HG03175 (cell line): ENCODE results near the gene HMG20A.
"Not testable (repeated sequence)": the region's sequence is repeated elsewhere in the genome, so short reads cannot be mapped to it uniquely, and the experiment has no call there.

Experiments used
- ATAC-seq: cut with Tn5 transposase; IDR thresholded peaks from one replicate; pipeline ENCODE4 v1.9.1; 2021; ENCODE audit warnings: mild to moderate bottlenecking, moderate library complexity; ENCODE audit not compliant: unreplicated experiment

The HMG20A gene

DNA sequence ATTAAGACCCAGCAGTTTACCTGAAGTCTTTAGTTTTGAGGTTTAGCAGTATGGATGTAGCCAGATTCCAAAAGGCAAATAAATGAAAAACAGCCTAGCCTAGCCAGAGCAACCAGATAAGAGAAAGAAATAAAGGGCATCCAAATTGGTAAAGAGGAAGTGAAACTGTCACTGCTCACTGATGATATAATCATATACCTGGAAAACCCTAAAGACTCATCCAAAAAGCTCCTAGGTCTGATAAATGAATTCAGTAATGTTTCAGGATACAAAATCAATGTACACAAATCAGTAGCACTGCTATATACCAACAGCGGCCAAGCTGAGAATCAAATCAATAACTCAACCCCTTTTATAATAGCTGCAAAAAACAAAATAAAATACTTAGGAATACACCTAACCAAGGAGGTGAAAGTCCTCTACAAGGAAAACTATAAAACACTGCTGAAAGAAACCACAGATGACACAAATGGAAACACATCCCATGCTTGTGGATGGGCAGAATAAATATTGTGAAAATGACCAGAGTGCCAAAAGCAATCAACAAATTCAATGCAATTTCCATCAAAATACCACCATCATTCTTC is 14.4 kb upstream of the HMG20A start:
- ATAC-seq: not testable (repeated sequence)

DNA sequence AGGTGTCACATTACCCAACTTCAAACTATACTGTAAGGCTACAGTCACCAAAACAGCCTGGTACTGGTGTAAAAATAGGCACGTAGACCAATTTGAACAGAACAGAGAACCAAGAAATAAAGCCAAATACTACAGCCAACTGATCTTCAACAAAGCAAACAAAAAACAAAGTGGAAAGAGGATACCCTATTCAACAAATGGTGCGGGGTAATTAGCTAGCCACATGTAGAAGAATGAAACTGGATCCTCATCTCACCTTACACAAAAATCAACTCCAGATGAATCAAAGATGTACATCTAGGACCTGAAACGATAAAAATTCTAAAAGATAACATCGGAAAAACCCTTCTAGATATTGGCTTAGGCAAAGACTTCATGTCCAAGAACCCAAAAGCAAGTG is 13.8 kb upstream of the HMG20A start:
- no peak for ATAC-seq

DNA sequence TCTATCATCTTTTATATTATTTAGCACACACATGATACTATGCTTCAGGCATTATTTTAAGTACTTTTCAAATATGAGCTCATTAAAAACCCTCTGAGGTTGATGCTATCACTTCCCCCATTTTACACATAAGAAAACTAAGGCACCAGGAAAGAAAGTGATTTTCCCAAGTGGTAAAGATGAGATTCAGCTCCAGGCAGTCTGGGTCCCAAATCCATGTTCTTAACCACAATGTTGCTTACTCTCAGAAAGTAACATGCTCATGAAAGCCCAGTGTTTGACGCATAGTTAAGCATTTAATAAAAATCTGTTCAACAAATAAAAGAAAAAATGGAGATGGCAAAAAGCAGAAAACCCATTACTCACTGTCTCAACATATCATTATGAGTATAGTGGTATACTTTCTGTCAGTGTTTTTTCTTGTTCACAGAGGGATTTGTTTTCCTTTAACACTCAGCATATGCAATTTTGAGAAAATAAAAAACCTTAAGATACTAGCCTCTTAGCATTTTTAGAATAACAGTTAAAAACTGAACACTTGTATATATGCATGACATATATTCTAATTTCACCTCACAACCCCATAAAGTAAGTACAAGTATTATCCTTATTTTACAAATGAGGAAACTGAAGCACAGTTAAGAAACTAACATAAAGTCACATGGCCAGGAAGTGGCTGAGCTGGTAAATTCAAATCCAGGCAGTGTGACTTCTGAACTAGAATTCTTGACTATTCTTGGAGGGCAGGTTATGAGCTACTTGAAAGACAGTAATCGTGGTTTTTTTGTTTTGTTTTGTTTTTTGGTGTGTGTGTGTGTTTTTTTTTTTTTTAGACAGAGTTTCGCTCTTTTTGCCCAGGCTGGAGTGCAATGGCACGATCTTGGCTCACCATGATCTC is 11.2 kb upstream of the HMG20A start:
- ATAC-seq: peak; percentile 85

DNA sequence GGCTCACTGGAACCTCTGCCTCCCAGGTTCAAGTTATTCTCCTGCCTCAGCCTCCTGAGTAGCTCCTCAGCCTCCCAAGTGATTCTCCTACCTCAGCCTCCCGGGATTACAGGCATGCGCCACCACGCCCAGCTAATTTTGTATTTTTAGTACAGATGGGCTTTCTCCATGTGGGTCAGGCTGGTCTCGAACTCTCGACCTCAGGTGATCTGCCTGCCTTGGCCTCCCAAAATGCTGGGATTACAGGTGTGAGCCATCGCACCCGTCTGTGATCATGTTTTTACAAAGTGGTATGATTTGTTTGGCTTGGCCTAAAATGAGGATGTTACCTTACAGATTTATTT is 10.6 kb upstream of the HMG20A start:
- not testable (repeated sequence) for ATAC-seq

DNA sequence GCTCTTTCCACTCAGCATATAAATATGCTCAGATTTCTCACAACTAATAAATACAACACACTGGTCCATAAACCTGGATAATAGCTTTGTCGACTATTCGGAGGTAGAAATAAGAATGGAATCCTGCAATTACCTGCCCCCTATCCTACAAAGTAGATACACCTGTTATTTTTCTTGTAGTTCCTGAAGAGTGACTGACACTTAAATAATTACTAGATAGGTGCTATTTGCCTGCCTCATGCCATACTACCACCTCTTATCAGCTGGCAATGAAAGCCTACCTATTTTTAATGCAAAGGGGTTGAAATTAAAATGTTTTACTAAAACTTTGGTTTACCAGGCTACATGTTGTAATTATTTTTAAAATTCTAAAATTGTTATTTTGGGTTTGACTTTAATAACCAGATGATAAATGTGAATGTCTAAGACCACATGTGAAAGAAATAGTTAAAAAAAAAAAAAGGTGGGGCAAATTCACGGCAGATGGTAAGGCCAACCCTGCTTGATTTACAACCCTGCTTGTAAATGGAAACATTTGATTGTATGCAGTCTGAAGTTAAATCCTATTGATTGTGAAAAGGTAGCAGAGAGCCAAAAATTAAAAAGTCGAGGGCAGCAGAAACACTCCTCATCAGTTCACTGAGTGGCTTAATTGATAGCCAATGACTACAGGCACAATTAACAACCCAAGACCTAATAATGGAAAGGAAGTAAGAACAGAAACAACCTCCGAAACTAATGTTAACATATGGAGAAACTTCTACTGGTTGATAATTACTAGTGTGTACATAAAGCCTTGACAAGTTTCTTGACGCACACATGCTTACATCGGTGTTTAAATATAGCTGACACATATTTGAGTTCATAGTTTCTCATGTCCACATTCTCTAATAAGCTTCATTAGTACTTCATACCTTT is 9.7 kb upstream of the HMG20A start:
- ATAC-seq: no peak

DNA sequence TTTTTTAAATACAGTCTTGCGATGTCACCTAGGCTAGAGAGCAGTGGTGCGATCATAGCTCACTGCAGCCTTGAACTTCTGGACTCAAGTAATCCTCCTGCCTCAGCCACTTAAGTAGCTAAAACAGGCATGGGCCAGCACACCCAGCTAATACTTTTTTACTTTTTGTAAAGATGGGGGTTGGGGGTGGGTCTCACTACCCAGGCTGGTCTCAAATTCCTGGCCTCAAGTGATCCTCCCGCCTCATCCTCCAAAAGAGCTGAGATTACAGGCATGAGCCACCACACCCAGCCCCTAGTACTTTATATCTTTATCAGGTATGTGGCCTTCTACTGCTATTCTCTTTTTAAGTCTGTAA is 9.1 kb upstream of the HMG20A start:
- no peak for ATAC-seq

DNA sequence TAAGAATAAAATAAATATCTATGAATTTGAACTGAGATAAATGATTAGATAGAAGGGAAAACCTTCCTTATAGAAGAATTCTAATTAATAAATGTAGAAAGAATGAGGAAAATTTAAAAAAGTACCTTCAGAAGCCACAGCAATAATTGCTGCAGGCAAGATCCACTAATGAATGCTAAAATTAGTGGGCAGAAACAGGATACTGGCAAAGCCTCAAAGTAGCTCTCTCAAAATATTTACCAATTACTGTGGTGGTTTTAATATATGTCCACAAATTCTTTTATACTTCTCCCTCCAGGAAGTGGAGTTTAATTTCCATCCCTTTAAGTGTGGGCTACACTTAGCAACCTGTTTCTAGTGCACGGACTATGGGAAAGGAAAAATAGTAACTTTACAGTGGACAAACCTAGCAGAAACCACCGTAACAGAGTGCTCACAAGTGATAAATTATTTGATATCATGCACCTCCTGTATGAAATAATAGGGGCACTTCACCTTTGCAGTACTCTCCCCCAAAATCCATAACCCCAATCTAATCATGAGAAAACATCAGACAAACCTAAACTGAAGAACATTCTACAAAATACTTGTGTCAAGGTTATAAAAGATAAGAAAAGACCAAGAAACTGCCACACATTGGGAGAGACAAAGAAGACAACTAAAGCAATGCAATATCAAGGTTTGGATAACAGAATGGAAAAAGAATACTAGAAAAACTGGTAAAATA is 7.6 kb upstream of the HMG20A start:
- ATAC-seq: no peak

DNA sequence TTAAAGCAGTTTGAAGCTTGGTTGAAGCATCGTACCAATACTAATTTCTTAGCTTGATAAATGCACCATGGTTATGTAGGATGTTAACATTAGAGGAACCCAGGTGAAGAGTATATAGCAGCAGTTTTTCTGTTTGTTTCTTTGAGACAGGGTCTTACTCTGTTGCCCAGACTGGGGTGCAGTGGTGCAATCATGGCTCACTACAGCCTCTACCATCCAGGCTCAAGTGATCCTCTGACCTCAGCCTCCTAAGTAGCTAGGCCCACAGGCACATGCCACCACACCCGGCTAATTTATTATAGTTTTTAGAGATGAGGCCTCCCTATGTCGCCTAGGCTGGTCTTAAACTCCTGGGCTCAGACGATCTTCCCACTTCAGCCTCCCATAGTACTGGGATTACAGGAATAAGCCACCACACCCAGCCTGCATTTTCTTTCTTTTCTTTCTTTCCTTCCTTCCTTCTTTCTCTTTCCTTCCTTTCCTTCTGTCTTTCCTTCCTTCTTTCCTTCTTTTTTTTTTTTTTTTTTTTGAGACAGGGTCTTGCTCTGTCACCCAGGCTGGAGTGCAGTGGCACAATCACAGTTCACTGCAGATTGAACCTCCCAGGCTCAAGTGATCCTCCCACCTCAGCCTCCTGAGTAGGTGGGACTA is 6.9 kb upstream of the HMG20A start:
- ATAC-seq: no peak

DNA sequence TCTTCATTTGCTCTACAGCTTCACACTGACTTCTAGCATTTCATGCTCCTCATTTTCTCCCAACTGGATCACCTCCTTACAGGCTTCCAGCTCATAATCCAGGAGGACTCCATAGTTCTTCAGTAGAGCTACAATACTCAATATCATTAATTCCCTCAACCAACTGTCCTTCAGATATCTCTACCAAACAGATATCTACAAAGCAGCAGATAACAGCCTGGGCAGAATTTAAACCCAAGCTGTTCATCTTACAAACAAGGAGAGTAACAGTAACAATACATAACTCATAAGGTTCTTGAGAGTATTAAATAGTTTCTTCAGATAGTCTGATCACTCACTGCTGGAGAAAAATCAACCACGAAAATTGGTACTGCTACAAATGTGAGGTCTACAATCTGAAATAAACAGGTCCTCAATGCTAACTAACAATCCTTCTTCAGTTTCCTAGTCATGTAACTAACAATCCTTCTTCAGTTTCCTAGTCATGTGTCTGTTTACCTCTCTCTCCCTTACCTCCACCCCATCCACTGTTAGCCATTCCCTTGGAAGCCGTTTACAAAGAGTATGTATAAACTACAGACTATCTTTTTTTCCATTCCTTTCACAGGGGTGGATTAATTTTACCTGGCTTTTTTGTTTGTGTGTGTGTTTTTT is 5.8 kb upstream of the HMG20A start:
- no peak for ATAC-seq

DNA sequence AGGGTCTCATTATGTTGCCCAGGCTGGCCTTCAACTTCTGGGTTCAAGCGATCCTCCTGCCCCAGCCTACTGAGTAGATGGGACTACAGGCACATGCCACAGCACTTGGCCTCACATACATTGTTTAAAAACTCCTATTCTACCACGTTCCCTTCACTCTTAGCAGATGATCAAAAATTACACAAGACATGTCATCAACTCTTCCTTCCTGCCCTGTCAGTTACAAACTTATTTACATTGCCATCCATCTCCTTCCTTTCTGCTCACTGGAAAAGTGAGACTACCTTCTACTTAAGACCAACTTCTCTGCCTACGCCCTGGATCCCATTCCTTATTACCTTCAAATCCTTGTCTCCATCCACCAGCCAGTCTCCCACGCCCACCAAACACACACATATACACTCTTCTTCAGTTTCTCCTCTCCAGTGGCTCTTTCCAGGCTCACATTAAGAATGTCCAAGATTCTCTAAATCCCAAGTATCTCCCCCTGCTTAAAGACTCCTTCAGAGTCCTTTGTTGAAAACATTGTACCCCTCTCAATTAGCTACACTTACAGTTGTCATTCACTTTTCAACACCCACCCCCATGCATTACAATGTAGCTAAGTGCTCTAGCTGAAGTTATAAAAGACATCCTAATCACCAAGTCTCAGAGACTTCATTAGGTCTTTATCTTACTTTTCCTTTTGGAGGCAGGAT is 5.1 kb upstream of the HMG20A start:
- ATAC-seq: no peak

DNA sequence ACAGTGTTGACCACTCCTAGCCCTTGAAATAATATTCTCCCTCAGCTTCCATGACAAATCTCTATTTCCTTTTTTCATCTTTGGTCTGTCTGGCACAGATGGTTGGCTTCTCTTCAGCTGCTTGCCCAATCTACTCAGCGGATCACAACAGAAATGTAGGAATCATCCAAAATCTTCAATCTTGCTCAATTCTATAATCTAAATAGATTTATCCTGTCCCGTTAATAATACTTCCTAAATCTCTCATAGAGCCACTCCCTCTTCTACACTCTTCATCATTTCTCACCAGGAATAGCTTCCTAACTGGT is 4.6 kb upstream of the HMG20A start:
- no peak for ATAC-seq

DNA sequence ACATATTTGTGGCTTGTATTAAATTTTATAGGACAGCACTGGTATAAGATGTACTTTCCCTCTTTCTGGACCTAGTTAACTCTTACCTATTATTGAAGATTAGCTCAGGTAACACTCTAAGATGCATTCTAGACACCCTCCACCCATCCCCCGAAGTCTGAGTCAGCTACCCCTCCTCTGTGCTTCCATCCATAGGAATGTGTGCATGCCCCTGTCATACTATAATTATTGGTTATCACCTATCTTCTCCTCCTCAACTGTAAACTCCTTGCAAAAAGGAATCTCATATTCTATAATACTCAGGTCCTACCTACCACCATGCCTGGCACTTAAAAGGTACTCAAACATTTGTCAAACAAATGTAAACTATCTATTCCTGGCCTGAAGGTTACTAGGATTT is 3.7 kb upstream of the HMG20A start:
- no peak for ATAC-seq

DNA sequence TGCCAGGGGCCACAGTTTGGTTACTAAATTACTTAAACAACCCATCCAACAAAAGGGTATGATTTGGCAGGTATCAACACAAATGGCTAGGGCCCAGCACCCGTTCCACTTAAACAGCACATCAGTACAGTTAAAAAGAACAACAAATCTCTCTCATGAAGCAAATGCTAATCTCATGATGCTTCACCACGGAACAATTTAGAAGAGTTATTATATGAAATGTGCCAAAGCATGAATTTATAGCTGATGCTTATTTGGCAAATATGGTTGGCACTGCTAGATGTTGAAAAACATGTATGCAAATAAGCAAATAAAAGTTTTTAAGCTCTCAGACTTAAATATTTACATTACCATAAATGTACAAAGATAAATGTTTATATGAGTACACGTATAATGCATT is 3.1 kb upstream of the HMG20A start:
- no peak for ATAC-seq

DNA sequence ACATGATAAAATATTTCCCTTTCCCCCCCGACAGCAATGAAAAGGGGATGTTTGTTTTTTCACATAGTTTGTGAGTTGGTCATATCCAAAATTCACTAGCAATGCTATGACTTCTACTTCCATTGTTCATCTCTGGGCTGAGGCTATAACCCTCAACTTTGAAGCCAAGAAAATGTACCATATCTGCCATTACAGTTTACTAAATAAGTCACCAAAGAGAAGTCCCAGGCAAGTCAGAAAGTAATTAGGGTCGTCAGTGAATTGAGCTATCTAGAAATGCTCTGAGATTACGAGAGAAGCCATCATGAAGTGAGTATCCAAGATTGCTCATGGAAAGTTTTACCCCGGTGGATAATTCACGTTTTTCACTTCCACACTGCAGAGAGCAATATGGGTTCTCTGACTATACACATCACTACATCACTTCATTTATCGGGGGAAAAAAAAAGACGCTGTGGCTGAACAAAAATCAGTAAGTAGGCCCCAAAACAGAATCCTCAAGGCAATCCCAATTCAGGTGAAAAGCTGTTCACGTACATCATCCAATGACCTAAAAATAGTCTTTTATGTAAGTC is 2.2 kb upstream of the HMG20A start:
- no peak for ATAC-seq

DNA sequence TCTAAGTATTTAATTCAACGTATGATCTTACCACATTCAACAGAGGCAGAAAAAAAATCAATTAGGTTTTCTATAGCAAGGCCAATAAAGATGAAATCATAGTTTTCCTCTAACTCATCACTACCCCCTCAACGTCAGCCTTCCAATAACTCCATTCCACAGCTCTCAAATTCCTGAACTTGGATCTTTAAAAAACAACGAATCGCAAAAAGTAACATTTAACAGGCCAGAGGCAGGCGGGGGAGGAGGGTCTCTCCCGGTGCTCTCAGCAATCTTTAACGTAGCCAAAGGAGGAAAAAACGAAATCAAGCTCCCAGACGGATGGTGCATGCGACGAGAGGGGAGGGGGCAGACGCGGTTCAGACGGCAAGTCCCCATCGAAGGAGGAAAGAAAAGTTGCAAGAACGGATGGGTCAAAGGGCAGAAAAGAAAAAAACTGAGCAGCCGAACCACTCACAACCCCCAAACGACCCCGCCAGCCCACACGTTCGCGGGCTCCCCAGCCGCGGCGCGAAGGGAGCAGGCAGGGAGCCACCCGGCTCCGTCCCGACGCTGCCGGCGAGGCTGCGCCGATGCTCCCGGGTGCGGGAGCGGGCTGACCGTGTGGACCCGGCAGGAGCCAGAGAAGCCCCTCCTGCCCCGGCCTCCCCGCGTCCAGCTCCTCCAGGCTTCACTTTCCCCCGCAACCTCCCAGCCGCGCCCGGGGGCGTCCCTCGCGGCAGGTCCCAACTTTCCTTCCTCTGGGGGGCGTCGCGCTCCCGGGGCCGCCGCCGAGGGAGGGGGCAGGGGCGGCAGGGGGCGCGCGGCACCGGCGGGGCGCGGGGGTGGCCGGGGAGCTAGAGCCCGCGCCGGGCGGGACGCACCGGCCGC is 1.5 kb upstream of the HMG20A start:
- ATAC-seq: peak; percentile 30

DNA sequence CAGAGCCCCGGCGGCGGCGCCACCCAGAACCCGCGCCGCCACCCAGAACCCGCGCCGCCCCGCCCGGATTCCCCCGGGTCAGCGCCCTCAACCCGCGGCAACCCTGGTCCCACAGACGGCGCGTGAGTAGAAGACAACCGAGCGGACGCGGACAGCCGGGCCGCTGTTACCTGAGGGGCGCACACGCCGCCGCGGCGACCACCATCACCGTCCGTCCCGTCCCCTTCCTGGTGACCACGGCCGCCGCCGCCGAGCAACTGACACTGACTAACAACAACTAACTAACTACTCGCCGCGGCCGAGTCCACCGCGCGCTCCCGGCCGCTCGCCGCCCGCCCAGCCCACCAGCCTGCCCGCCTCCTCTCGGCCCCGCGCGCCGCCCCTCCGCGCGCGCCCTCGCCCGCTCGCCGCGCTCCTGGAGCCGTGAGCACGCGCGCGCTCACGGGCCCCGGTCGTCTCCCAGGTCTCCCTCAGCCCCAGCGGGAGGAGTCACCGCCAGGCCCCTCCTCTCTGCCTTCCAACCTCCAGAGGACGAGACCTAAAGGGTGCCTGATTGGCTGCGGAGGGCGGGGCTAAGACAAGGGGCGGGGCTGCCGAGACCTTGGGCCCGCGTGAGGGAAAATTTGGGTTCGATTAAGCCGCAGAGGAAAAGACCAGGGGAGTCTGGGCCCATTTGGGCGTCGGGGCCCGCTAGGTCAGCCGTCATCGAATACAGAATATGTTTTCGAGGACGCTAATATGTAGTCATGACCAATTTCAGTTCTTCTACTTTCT is 665 bp upstream of the HMG20A start, which contains the start of gene PEAK1:
Gene PEAK1, minus strand, starts transcription at position 269 of the 774 bp plus-strand sequence. CDS start 238,178 bp downstream, outside the sequence.
- ATAC-seq: peak; percentile 91

DNA sequence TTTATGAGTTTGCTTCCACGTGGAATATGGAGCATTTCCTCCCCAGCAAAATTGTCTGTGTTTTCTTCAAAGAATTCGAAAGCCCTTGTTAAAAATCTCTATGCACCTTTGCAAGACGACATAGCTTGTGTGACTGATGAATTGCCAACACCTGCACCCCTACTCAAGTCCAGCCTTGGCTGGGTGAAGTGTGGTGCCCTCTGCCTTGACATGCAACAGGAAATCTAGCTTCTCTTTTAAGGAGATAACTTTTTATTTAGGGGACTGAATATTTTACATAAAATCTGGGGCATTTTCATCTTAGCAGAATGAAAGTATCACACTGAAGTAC is 647 bp downstream of the HMG20A start:
- ATAC-seq: no peak

DNA sequence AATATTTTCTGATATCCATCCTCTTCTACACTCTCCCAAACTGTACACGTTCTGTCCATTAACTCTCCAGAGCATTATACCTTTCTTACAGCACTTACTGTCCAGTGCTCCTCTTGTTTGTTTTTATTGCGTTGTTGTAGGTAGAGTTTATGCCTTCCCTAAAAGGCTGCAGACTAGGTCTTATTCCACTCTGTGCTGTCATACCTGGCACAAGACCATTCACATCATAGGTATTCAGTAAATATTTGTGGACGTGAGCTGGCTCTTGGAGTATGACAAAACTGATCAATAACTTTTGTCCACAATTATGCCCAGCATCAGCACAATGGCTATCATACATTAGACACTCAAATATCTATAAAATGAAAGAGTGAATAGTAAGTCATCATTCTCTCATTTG is 4.4 kb downstream of the HMG20A start:
- no peak for ATAC-seq
